GM10248 (cell line): ENCODE data around the gene UNC5C.

Experiments used
- CTCF ChIA-PET: fragments of 300-600 bp; sonication (Branson Sonifier 250); formaldehyde crosslinking; extraction: SDS; loops from one replicate; lab custom pipeline; 2021; ENCODE audit warnings: antibody characterized with exemption; lab: Yijun Ruan, JAX
- POLR2A ChIA-PET: fragments of 350-650 bp; sonication (Branson Sonifier 250); formaldehyde crosslinking; extraction: SDS; loops from one replicate; lab custom pipeline; 2020; ENCODE audit warnings: antibody characterized with exemption; lab: Yijun Ruan, JAX
- DNase-seq: peaks from one replicate; pipeline ENCODE4 v3.0.0; 2012; ENCODE audit errors: extremely low spot score
- TF ChIP-seq, protein P1 (sequence below): IDR thresholded peaks from 2 replicates; pipeline ENCODE4 v1.5.1; 2012; ENCODE audit warnings: mild to moderate bottlenecking, low read depth; ENCODE audit errors: extremely low read depth, missing control alignments, control extremely low read depth

Gene UNC5C

DNA sequence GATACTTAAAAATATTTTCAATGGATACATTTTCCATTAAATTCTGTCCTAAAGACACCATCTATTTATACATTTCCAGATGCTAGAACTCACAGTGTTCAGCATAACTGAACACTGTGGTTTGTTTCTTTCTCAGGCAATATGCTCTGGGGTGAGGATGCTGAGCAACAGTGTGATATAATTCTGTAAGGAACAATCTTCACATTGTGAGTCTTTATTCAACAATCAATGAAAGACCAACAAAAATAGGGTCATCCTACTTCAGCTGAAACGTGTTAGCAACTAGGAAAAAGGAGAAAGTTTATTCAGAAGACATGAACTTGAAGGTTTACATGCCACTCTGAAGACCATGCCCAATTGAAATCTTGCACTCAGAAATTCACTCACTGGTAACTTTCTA lies 284.8 kb downstream of the UNC5C start:
- no peak for DNase-seq
- ChIA-PET POLR2A (no interaction called here), CTCF (no interaction called here)
- TF ChIP-seq, protein P1, sequence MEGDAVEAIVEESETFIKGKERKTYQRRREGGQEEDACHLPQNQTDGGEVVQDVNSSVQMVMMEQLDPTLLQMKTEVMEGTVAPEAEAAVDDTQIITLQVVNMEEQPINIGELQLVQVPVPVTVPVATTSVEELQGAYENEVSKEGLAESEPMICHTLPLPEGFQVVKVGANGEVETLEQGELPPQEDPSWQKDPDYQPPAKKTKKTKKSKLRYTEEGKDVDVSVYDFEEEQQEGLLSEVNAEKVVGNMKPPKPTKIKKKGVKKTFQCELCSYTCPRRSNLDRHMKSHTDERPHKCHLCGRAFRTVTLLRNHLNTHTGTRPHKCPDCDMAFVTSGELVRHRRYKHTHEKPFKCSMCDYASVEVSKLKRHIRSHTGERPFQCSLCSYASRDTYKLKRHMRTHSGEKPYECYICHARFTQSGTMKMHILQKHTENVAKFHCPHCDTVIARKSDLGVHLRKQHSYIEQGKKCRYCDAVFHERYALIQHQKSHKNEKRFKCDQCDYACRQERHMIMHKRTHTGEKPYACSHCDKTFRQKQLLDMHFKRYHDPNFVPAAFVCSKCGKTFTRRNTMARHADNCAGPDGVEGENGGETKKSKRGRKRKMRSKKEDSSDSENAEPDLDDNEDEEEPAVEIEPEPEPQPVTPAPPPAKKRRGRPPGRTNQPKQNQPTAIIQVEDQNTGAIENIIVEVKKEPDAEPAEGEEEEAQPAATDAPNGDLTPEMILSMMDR = no peak

DNA sequence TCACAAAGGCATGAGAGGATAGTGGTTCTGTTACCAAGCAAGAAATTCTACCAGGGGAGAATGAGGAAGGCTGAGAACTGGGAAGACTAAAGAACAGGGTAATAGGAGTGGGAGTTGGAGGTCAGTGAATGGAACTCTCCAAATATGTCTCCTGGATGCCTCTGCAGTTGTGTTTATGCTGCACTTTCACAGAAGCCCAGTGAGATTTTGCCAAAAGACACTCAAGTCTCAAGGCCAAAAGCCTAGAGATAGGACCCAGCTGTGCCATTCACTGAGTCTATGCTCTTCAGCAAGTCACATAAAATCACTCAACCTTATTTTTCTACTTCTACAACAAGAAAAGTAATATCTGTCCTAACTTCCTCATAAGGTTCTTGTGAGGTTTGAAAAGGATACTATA lies 285.4 kb downstream of the UNC5C start:
- ChIA-PET CTCF (no interaction called here), POLR2A (no interaction called here)
- DNase-seq = no peak
- TF ChIP-seq, protein P1 = no peak

DNA sequence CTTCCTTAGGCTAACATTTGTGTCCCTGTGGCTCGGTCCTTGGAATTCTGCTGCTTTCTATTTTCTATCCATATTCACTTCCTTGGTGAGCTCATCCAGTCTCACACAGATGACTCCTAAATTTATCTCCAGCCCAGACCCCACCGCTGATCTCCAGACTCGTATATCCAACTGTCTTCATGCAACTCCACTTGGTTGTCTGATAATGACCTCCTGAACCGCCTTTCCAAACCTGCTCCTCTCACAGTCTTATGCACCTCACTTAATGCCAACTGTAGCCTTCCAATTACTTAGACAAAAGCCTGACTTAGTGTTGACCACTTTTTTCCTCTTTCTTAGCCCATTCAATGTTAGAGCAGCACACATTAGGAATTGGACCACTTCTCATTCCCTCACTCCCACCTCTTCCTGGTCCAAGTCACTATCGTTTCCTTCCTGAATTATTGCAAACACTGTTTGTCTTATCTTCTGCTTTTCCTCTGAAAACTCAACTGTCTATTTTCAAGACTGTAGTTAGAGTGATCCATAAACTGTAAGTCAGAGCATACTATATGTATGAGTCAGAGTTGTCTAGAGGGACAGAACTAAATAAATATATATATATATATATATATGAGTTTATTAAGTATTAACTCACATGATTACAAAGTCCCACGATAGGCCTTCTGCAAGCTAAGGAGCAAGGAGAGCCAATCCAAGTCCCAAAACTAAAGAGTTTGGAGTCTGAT lies 292.5 kb downstream of the UNC5C start:
- CTCF ChIA-PET = no interaction called here
- POLR2A ChIA-PET = no interaction called here
- no peak for DNase-seq

DNA sequence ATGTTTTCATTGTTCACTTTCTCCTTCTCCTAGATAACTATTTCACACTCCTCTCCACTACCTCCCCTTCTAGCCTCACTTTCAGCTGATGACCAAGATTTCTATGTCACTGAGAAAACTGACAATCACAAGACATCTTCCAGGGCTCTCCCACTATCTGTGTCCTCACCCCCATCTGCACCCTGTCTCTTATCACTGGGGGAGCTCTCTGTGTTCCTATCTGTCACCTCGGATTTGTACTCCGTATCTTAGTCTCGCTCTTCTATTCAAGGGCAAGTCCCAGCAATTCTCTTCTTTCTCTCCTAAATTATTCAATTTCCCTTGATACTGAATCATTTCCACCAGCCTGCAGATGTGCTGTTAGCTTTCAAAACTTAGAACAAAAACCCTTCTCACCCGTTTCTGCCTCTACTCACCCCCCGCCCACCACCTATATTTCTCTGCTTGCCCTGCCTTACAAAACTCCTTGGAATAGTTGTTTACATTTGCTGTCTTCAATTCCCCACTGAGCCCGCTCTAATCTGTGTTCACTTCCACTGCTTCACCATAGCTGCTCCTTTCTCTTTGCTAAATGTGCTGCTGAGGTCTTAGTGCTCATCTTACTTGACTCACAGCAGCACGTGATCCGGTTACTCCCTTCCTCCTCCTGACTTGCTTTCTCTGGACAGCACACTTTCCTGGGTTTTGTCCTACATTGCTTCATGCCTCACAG lies 293.2 kb downstream of the UNC5C start:
- DNase-seq = no peak
- TF ChIP-seq, protein P1 = no peak
- ChIA-PET POLR2A (no interaction called here), CTCF (no interaction called here)

More for the DNA sequence above, 292.5 kb downstream of the UNC5C start:
- TF ChIP-seq, protein P1 = no peak

DNA sequence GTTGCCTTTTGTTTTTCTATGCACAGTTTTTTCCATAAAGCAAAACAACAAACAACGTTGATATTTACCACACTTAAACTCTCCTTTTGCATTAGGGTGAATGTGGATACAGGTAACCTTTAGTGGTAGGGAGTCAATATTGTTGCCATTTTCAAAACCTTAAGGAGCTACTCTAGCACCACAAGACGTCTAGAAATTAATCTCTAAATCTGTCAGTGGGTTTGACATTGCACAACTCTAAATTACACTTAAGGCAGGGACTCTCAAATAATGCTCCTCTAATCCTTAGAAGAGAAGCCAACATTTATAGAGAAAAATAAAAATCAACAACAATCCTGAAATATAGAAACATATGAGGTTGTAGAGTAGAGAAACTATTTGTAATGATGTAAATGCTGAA lies 297.2 kb downstream of the UNC5C start:
- ChIA-PET CTCF (no interaction called here), POLR2A (no interaction called here)
- DNase-seq = no peak
- TF ChIP-seq, protein P1 = no peak

DNA sequence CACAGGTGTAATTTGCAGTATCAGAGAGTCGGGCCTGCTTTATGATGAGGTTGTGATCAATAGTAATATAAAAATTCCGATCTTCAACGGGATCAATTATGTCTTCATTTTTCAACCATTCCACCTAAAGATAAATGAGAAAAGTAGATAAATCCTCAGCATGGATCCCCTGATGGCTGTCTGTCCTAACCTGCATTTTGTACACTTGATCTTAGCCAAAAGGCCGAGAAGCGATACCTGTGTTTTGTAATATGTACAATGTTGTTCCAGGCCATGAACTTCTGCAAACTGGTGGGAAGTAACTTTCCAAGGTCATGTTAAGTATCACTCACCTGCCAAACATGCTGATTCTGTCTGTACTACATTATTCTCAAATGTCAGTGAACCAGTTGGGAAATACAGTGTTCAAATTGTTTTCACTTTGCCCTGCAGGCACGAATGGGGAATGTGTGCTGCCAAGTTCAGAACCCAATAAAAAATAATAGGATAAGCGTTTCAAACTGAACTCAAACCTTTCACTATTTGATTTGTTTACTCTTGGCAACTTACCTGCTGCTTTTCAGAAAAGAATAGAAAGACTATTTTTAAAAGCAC lies 298.1 kb downstream of the UNC5C start:
- DNase-seq = no peak
- TF ChIP-seq, protein P1 = no peak
- ChIA-PET POLR2A (no interaction called here), CTCF (interaction anchor here (0.9 to 2.0 kb wide), 2 partner anchors 10 to 11 kb away, joined by 3 to 12 read pairs; no protein-coding TSS in a partner anchor)
